PC-3 (cell line): ENCODE results near the gene KLHL14. TPM values are rescaled to one million over a fixed set of nuclear protein-coding genes. Genes with fewer than 3 reads are reported as not detected.
"Not testable (repeated sequence)": the region's sequence is repeated elsewhere in the genome, so short reads cannot be mapped to it uniquely, and the experiment has no call there.

Experiments used
- ATAC-seq: fragments of 200-7000 bp; cut with Tn5 transposase; 2 replicates; pipeline ENCODE4 v1.9.1; 2020; ENCODE audit warnings: mild to moderate bottlenecking, moderate library complexity
- BruUV-seq: library from RNA; stranded (reverse); fragments of 400-500 nt; replicated peaks from 2 replicates; lab custom pipeline; 2021; lab: Mats Ljungman, UMichigan
- CTCF ChIA-PET: fragments of 300-600 bp; sonication (Branson Sonifier 250); formaldehyde crosslinking; loops from one replicate; lab custom pipeline; 2022; ENCODE audit warnings: antibody characterized with exemption; lab: Charles Lee
- POLR2A ChIA-PET: fragments of 300-600 bp; sonication (Branson Sonifier 250); formaldehyde crosslinking; loops from one replicate; lab custom pipeline; 2022; ENCODE audit warnings: antibody characterized with exemption; ENCODE audit not compliant: unreplicated experiment; lab: Charles Lee
- DNase-seq: peaks from one replicate; pipeline ENCODE4 v3.0.0-alpha.2; 2015
- H2AFZ ChIP-seq: fragments of 300-600 bp; sonication (generic); 2 replicates; pipeline ENCODE4 v1.6.0; 2016; ENCODE audit warnings: antibody characterized with exemption, low read length
- H3F3A ChIP-seq: fragments of 300-600 bp; sonication (generic); one replicate; pipeline ENCODE4 v1.6.0; 2017; ENCODE audit warnings: antibody characterized with exemption, low read length, control low read depth, mild to moderate bottlenecking; ENCODE audit not compliant: unreplicated experiment
- H3K27ac ChIP-seq: fragments of 300-600 bp; sonication (generic); 2 replicates; pipeline ENCODE4 v1.5.1; 2016; ENCODE audit warnings: mild to moderate bottlenecking, low read length
- H3K27me3 ChIP-seq: fragments of 300-600 bp; sonication (generic); 2 replicates; pipeline ENCODE4 v1.6.1; 2016; ENCODE audit warnings: low read length, mixed read lengths
- H3K36me3 ChIP-seq: fragments of 300-600 bp; sonication (generic); 2 replicates; pipeline ENCODE4 v1.6.1; 2016; ENCODE audit warnings: low read depth, mixed run types, low read length, mixed read lengths
- H3K4me1 ChIP-seq: fragments of 300-600 bp; sonication (generic); 2 replicates; pipeline ENCODE4 v1.5.1; 2016; ENCODE audit warnings: low read length; ENCODE audit not compliant: insufficient read depth
- H3K4me2 ChIP-seq: fragments of 300-600 bp; sonication (generic); 2 replicates; pipeline ENCODE4 v1.6.0; 2016; ENCODE audit warnings: low read length
- H3K4me3 ChIP-seq: fragments of 300-600 bp; sonication (generic); 2 replicates; pipeline ENCODE4 v1.5.1; 2016; ENCODE audit warnings: mild to moderate bottlenecking, low read length, mixed read lengths
- H3K79me2 ChIP-seq: fragments of 300-600 bp; sonication (generic); 2 replicates; pipeline ENCODE4 v1.6.1; 2017; ENCODE audit warnings: low read length, mixed read lengths
- H3K9ac ChIP-seq: fragments of 300-600 bp; sonication (generic); 2 replicates; pipeline ENCODE4 v1.6.0; 2016; ENCODE audit warnings: mild to moderate bottlenecking, low read length
- H3K9me2 ChIP-seq: fragments of 300-600 bp; sonication (generic); replicated peaks from 2 replicates; pipeline ENCODE4 v1.6.1; 2016; ENCODE audit warnings: mixed run types, low read length, mixed read lengths
- H3K9me3 ChIP-seq: fragments of 300-600 bp; sonication (generic); 2 replicates; pipeline ENCODE4 v1.6.1; 2016; ENCODE audit warnings: low read length, mixed read lengths
- H4K20me1 ChIP-seq: fragments of 300-600 bp; sonication (generic); 2 replicates; pipeline ENCODE4 v1.6.1; 2016; ENCODE audit warnings: low read length, mixed read lengths
- CTCF ChIP-seq: fragments of 300-600 bp; sonication (generic); conservative IDR thresholded peaks from 2 replicates; pipeline ENCODE4 v1.5.1; 2017; ENCODE audit warnings: antibody characterized with exemption, low read depth, mild to moderate bottlenecking, low read length
- EZH2 ChIP-seq: fragments of 300-600 bp; sonication (generic); IDR thresholded peaks from one replicate; pipeline ENCODE4 v1.6.1; 2017; ENCODE audit warnings: antibody characterized with exemption, mild to moderate bottlenecking, low read length; ENCODE audit not compliant: unreplicated experiment
- EZH2phosphoT487 ChIP-seq: fragments of 300-600 bp; sonication (generic); IDR thresholded peaks from 2 replicates; pipeline ENCODE4 v1.6.1; 2018; ENCODE audit warnings: mild to moderate bottlenecking, antibody characterized with exemption, low read length, borderline replicate concordance
- intact Hi-C: fragments of 100-400 bp; cut with micrococcal nuclease; formaldehyde crosslinking; loops from 2 replicates; pipeline ENCODE4 v1.9.0; 2023
- total RNA-seq: library from RNA; depleted of rRNA; stranded (reverse); fragments of >200 nt; gene quantifications from 2 replicates; pipeline ENCODE4 v1.2.3, GENCODE V29; 2014

The KLHL14 gene
- total RNA-seq, 1 experiment from 2014 or later, result not detected

GRCh38 chr18:32668956-32669355, 103.9 kb downstream of the KLHL14 start:
- Histone ChIP-seq H3K27me3 (no peaks in the 10 kb centered on the region), H3K4me2 (no peak overlapping the region), H3K4me3 (no peak overlapping the region), H3F3A (no peaks in the 10 kb centered on the region), H3K36me3 (no peaks in the 10 kb centered on the region), H3K27ac (no peak overlapping the region), H3K79me2 (no peaks in the 10 kb centered on the region), H3K4me1 (no peaks in the 10 kb centered on the region), H3K9me2 (no peaks in the 10 kb centered on the region), H3K9me3 (no peaks in the 10 kb centered on the region), H2AFZ (no peak overlapping the region), H3K9ac (no peak overlapping the region), H4K20me1 (no peaks in the 10 kb centered on the region)
- ChIA-PET CTCF (no interaction called here), POLR2A (no interaction called here)
- no peak for TF ChIP-seq CTCF
- no peak for TF ChIP-seq EZH2phosphoT487
- BruUV-seq, result no TSS peak
- DNase-seq (no peak), ATAC-seq (no peak)
- intact Hi-C loops, result no loop called here

- ChIA-PET POLR2A (no interaction called here), CTCF (no interaction called here)
- Histone ChIP-seq H3K27me3 (no peaks in the 10 kb centered on the region), H3K4me3 (no peak overlapping the region), H4K20me1 (no peaks in the 10 kb centered on the region), H3K79me2 (no peaks in the 10 kb centered on the region), H3K4me2 (no peak overlapping the region), H3K9me3 (no peaks in the 10 kb centered on the region), H3K27ac (no peak overlapping the region), H3K4me1 (0 out of 2 replicates have a peak, but pooled peaks cover 3% of the 10 kb centered on the region), H3K9ac (no peak overlapping the region), H3K36me3 (no peaks in the 10 kb centered on the region), H2AFZ (no peak overlapping the region), H3K9me2 (no peaks in the 10 kb centered on the region), H3F3A (no peaks in the 10 kb centered on the region)
- no TSS peak for BruUV-seq
- TF ChIP-seq EZH2phosphoT487, result no peak
- TF ChIP-seq EZH2, result no peak
- TF ChIP-seq CTCF, result no peak
- intact Hi-C loops, result no loop called here
- ATAC-seq (0 out of 2 replicates have a peak, but pooled peaks have one; percentile 54), DNase-seq (peak; percentile 51)
These were observed 111.1 kb downstream of the KLHL14 start for GRCh38 chr18:32661486-32662299.

GRCh38 chr18:32654507-32654906, 118.3 kb downstream of the KLHL14 start:
- H3K27ac ChIP-seq, H3K27me3 ChIP-seq, intact Hi-C loops, BruUV-seq, DNase-seq, POLR2A ChIA-PET, ATAC-seq, H3K79me2 ChIP-seq, H3K4me1 ChIP-seq, H3K4me3 ChIP-seq, CTCF ChIA-PET, H4K20me1 ChIP-seq, H3F3A ChIP-seq, H3K4me2 ChIP-seq, H3K9ac ChIP-seq, H2AFZ ChIP-seq, H3K36me3 ChIP-seq, H3K9me3 ChIP-seq, H3K9me2 ChIP-seq: not testable (repeated sequence)

GRCh38 chr18:32637659-32638058, 135.2 kb downstream of the KLHL14 start:
- H3K4me1 ChIP-seq, H3K36me3 ChIP-seq, H3K4me2 ChIP-seq, H3K9me2 ChIP-seq, H4K20me1 ChIP-seq, H3K79me2 ChIP-seq, DNase-seq, CTCF ChIA-PET, H3K27ac ChIP-seq, H3K9me3 ChIP-seq, H2AFZ ChIP-seq, H3K4me3 ChIP-seq, POLR2A ChIA-PET, H3K9ac ChIP-seq, ATAC-seq, H3K27me3 ChIP-seq, BruUV-seq, intact Hi-C loops, H3F3A ChIP-seq: not testable (repeated sequence)
